ENCODE measurements around the gene EMILIN1.
"Not testable (repeated sequence)": the region's sequence is repeated elsewhere in the genome, so short reads cannot be mapped to it uniquely, and the experiment has no call there.

Gene EMILIN1

GRCh38 chr2:27095745-27096651 is 17.6 kb downstream of the EMILIN1 start:
- DNase-seq, result peak; percentile 16

- DNase-seq, result no peak
These were observed 18.4 kb downstream of the EMILIN1 start for GRCh38 chr2:27096748-27097297.

GRCh38 chr2:27097341-27097740 is 18.9 kb downstream of the EMILIN1 start:
- no peak for DNase-seq

GRCh38 chr2:27099334-27099955 is 21.0 kb downstream of the EMILIN1 start:
- no peak for DNase-seq

GRCh38 chr2:27100036-27100435 is 21.6 kb downstream of the EMILIN1 start:
- no peak for DNase-seq

GRCh38 chr2:27102329-27102728 is 23.9 kb downstream of the EMILIN1 start:
- DNase-seq, result no peak

GRCh38 chr2:27105981-27106380 is 27.6 kb downstream of the EMILIN1 start:
- no peak for DNase-seq

- no peak for DNase-seq
These were observed 29.8 kb downstream of the EMILIN1 start for GRCh38 chr2:27108221-27108620.

- no peak for DNase-seq
These were observed 30.7 kb downstream of the EMILIN1 start for GRCh38 chr2:27109083-27109482.

- not testable (repeated sequence) for DNase-seq
These were observed 32.4 kb downstream of the EMILIN1 start for GRCh38 chr2:27110603-27111352.

GRCh38 chr2:27111392-27112078 is 33.1 kb downstream of the EMILIN1 start:
- not testable (repeated sequence) for DNase-seq

GRCh38 chr2:27115519-27115918 is 37.1 kb downstream of the EMILIN1 start:
- DNase-seq, result no peak

GRCh38 chr2:27117995-27118524 is 39.6 kb downstream of the EMILIN1 start:
- no peak for DNase-seq

- peak; percentile 22 for DNase-seq
These were observed 40.3 kb downstream of the EMILIN1 start, which contains the start of gene CGREF1 for GRCh38 chr2:27118525-27119329. TSS of gene CGREF1 (minus strand) at chr2:27119128. CDS start at chr2:27104366, 14,762 bp downstream.

GRCh38 chr2:27119330-27119670 is 40.9 kb downstream of the EMILIN1 start:
- not testable (repeated sequence) for DNase-seq

- DNase-seq, result no peak
These were observed 43.5 kb downstream of the EMILIN1 start for GRCh38 chr2:27121906-27122305.

- no peak for DNase-seq
These were observed 44.4 kb downstream of the EMILIN1 start for GRCh38 chr2:27122791-27123190.

GRCh38 chr2:27123302-27124150 is 45.1 kb downstream of the EMILIN1 start, which contains the start of gene ABHD1:
TSS of gene ABHD1 (plus strand) at chr2:27123815. CDS start at chr2:27123949, 134 bp downstream.
- no peak for DNase-seq

- no peak for DNase-seq
These were observed 46.7 kb downstream of the EMILIN1 start for GRCh38 chr2:27125104-27125503.

- no peak for DNase-seq
These were observed 47.9 kb downstream of the EMILIN1 start for GRCh38 chr2:27126252-27126710.

Data from NCI-H526 treated with DMSO at 0.1 percent for 48 hours (cell line).